Osteoblast (primary cell): ENCODE data around the gene GDPD4. TPM values are rescaled to one million over a fixed set of nuclear protein-coding genes. Genes with fewer than 3 reads are reported as not detected.

ENCODE experiments used
- DNase-seq: peaks from one replicate; pipeline ENCODE4 v3.0.0; 2011; ENCODE audit warnings: low spot score, mixed read lengths; ENCODE audit not compliant: insufficient read length; ENCODE audit errors: missing footprints
- H2AFZ ChIP-seq: 2 replicates; pipeline ENCODE4 v1.6.0; 2011; ENCODE audit warnings: mild to moderate bottlenecking, low read length
- H3K27ac ChIP-seq: 2 replicates; pipeline ENCODE4 v1.5.1; 2011; ENCODE audit warnings: mild to moderate bottlenecking, low read depth, low read length, moderate library complexity
- H3K27me3 ChIP-seq: 2 replicates; pipeline ENCODE4 v1.6.0; 2012; ENCODE audit warnings: mild to moderate bottlenecking, control low read depth, inconsistent platforms, low read length, moderate library complexity; ENCODE audit not compliant: insufficient read depth
- H3K36me3 ChIP-seq: 2 replicates; pipeline ENCODE4 v1.5.1; 2011; ENCODE audit warnings: mild to moderate bottlenecking, low read length, control low read depth, moderate library complexity; ENCODE audit not compliant: insufficient read depth
- H3K4me1 ChIP-seq: 2 replicates; pipeline ENCODE4 v1.5.1; 2011; ENCODE audit warnings: mild to moderate bottlenecking, low read length, control low read depth, moderate library complexity; ENCODE audit not compliant: insufficient read depth
- H3K4me2 ChIP-seq: 2 replicates; pipeline ENCODE4 v1.6.0; 2011; ENCODE audit warnings: mild to moderate bottlenecking, low read length; ENCODE audit not compliant: insufficient read depth
- H3K4me3 ChIP-seq: fragments of 200-600 bp; sonication (generic); 3 replicates; pipeline ENCODE4 v1.5.1; 2012; ENCODE audit warnings: mild to moderate bottlenecking, low read length, inconsistent platforms; ENCODE audit not compliant: insufficient read depth
- H3K79me2 ChIP-seq: 2 replicates; pipeline ENCODE4 v1.6.0; 2012; ENCODE audit warnings: mild to moderate bottlenecking, low read length, control low read depth, inconsistent platforms; ENCODE audit not compliant: insufficient read depth
- H3K9me3 ChIP-seq: 2 replicates; pipeline ENCODE4 v1.5.1; 2011; ENCODE audit warnings: low read depth, low read length, control low read depth
- H4K20me1 ChIP-seq: 2 replicates; pipeline ENCODE4 v1.6.0; 2012; ENCODE audit warnings: mild to moderate bottlenecking, low read length, control low read depth; ENCODE audit not compliant: insufficient read depth
- total RNA-seq: library from RNA; depleted of rRNA; stranded (reverse); fragments of >200 nt; gene quantifications from 2 replicates; pipeline ENCODE4 v1.2.3, GENCODE V29; 2012
- TF ChIP-seq, protein P1 (sequence below): IDR thresholded peaks from 2 replicates; pipeline ENCODE4 v1.5.1; 2011; ENCODE audit warnings: mild to moderate bottlenecking, low read depth, low read length, moderate library complexity; ENCODE audit errors: extremely low read depth

GDPD4 gene
- total RNA-seq, 1 donor, result not detected

DNA sequence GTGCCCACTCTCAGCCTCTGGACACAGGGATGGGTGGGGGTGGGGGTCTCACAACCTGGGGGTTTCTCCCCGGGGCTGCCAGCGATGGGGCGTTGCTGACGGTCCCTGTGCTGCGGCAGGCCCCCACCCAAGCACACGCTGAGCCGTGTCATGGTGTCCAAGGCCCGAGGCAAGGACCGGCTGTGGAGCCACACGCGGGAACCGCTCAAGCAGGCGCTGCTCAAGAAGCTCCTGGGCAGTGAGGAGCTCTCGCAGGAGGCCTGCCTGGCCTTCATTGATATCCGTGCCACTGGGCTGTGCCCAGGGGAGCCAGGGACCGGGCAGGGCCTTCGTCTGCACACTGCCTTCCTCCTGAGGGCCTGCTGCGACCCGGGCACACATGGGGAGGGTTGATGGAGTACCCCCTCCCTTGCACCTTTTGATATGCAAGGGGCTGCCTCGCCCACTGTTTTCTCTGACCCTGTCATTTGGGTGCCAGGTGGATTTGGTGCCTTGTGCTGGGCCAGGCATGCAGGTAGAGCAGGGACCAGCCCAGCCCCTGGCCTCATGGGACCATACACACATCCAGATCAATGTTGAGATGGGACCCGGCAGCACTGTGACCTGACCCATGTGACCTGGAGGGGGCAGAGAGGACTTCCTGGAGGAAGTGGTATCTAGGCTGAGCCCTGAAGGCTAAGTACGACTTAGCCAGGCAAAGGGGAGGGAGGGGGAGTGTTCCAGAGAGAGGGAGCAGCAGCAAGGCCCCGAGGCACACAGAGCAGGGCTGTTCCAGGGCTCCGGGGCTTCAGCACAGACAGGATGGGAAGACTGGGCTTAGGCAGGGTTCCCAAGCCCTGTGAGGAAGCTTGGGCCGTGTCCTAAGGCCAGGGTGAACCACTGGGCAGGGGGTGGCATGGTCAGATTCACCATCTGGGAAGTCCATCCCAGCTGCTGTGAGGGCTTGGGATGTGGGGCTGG is 98.3 kb downstream of the GDPD4 start:
- Histone ChIP-seq H3K27me3 (no peaks in the 10 kb centered on the region), H3K4me3 (no peak overlapping the region), H3K27ac (no peak overlapping the region), H3K36me3 (no peaks in the 10 kb centered on the region), H4K20me1 (no peaks in the 10 kb centered on the region), H3K79me2 (no peaks in the 10 kb centered on the region), H3K9me3 (no peaks in the 10 kb centered on the region), H2AFZ (no peak overlapping the region), H3K4me1 (no peaks in the 10 kb centered on the region), H3K4me2 (no peak overlapping the region)
- TF ChIP-seq, protein P1, sequence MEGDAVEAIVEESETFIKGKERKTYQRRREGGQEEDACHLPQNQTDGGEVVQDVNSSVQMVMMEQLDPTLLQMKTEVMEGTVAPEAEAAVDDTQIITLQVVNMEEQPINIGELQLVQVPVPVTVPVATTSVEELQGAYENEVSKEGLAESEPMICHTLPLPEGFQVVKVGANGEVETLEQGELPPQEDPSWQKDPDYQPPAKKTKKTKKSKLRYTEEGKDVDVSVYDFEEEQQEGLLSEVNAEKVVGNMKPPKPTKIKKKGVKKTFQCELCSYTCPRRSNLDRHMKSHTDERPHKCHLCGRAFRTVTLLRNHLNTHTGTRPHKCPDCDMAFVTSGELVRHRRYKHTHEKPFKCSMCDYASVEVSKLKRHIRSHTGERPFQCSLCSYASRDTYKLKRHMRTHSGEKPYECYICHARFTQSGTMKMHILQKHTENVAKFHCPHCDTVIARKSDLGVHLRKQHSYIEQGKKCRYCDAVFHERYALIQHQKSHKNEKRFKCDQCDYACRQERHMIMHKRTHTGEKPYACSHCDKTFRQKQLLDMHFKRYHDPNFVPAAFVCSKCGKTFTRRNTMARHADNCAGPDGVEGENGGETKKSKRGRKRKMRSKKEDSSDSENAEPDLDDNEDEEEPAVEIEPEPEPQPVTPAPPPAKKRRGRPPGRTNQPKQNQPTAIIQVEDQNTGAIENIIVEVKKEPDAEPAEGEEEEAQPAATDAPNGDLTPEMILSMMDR, result no peak
- DNase-seq, result peak; percentile 58

DNA sequence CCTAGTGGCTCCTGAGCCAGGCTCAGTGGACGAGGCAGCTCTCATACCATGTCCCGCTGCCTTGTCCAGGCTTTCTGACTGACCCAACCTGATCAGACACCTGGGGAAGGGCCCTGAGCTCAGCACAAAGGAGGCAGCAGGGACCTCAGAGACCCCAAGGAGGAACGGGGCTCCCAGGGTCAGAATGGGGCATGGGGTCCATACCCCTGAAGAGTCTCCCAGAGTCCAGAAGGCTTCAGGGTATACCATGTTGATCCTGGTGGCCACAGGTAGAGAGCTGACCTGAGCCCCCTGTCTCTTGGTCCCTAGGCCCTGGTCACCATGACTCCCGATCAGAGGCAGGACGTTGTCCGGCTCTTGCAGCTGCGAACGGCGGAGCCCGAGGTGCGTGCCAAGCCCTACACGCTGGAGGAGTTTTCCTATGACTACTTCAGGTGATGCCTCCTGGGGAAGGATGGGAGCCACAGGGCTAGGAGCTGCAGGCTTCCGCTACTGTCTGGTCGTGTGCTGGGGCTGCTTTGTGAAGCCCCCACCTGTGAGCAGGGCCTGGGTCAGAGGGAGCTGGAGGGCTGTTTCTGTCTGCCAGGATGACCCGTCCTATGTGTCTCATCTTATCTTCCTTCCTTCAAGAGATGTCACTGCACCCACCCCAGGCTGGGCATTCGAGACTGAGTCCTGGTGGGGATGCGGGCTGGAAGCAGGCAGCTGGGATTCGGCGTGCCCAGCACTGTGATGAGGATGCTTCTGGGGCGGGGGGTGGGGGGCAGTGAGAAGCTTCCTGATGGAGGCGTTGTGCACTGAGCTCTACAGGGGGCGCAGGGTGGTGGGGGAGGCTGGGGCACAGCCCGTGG is 99.3 kb downstream of the GDPD4 start:
- H3K79me2 ChIP-seq, result no peaks in the 10 kb centered on the region
- no peaks in the 10 kb centered on the region for H3K9me3 ChIP-seq
- H3K4me3 ChIP-seq, result no peak overlapping the region
- no peaks in the 10 kb centered on the region for H3K4me1 ChIP-seq
- no peak overlapping the region for H3K4me2 ChIP-seq
- H4K20me1 ChIP-seq, result no peaks in the 10 kb centered on the region
- no peak overlapping the region for H3K27ac ChIP-seq
- TF ChIP-seq, protein P1, result no peak
- H3K36me3 ChIP-seq, result no peaks in the 10 kb centered on the region
- no peaks in the 10 kb centered on the region for H3K27me3 ChIP-seq
- DNase-seq, result peak; percentile 75
- H2AFZ ChIP-seq, result no peak overlapping the region

DNA sequence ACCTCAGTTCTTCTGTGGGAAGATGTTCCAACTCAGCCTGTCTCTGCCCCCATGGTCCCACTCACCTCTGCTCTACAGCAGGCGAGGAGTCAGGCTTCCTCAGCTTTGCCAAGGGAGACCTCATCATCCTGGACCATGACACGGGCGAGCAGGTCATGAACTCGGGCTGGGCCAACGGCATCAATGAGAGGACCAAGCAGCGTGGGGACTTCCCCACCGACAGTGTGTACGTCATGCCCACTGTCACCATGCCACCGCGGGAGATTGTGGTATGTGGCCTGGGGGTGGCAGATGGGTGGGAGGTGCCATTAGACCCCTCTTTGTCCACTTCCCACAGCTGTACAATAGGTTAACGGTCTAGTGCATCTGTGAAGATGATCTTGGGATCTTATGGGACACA is 100.1 kb downstream of the GDPD4 start:
- H2AFZ ChIP-seq, result no peak overlapping the region
- TF ChIP-seq, protein P1, result no peak
- no peak overlapping the region for H3K4me2 ChIP-seq
- no peaks in the 10 kb centered on the region for H3K9me3 ChIP-seq
- no peaks in the 10 kb centered on the region for H4K20me1 ChIP-seq
- no peaks in the 10 kb centered on the region for H3K36me3 ChIP-seq
- no peak overlapping the region for H3K27ac ChIP-seq
- H3K4me1 ChIP-seq, result no peaks in the 10 kb centered on the region
- no peaks in the 10 kb centered on the region for H3K27me3 ChIP-seq
- H3K4me3 ChIP-seq, result no peak overlapping the region
- no peaks in the 10 kb centered on the region for H3K79me2 ChIP-seq
- DNase-seq, result peak; percentile 22
